Transverse colon (tissue), 4 donors: ENCODE results near the gene PRKCA. TPM values are rescaled to one million over a fixed set of nuclear protein-coding genes. Genes with fewer than 3 reads are reported as not detected.

Experiments used
- DNase-seq: peaks from one replicate; pipeline ENCODE4 v3.0.0-alpha.2; 2019
- H3K27ac ChIP-seq, 4 donors: fragments of 200-600 bp; sonication (generic); 2 replicates each; pipeline ENCODE4 v1.5.1; 2016 to 2018; ENCODE audit warnings: inconsistent platforms in 4 of 4
- H3K27me3 ChIP-seq: fragments of 200-600 bp; sonication (generic); 2 replicates; pipeline ENCODE4 v1.5.1; 2017; ENCODE audit warnings: inconsistent platforms
- H3K36me3 ChIP-seq, 4 donors: fragments of 200-600 bp; sonication (generic); 2 replicates each; pipeline ENCODE4 v1.5.1; 2017 to 2019; ENCODE audit warnings: inconsistent platforms in 4 of 4
- H3K4me1 ChIP-seq, 4 donors: fragments of 200-600 bp; sonication (generic); 2 replicates each; pipeline ENCODE4 v1.5.1; 2017 to 2020; ENCODE audit warnings: inconsistent platforms in 4 of 4
- H3K4me3 ChIP-seq, 4 donors: fragments of 200-600 bp; sonication (generic); 1 replicate in 1 of 4; 2 replicates in 3 of 4; pipeline versions ENCODE4 v1.5.1 to v1.6.1; 2017 to 2019; ENCODE audit warnings: inconsistent platforms in 4 of 4
- H3K9me3 ChIP-seq, 2 donors: fragments of 200-600 bp; sonication (generic); 2 replicates each; pipeline ENCODE4 v1.5.1; 2017 to 2019; ENCODE audit warnings: inconsistent platforms in 2 of 2
- EP300 ChIP-seq: sonication (generic); formaldehyde crosslinking; IDR thresholded peaks from one replicate; pipeline ENCODE4 v1.6.1; 2017; ENCODE audit warnings: antibody characterized with exemption, low read depth
- POLR2A ChIP-seq: fragments of 450-650 bp; IDR thresholded peaks from one replicate; pipeline ENCODE4 v1.6.1; 2016; ENCODE audit warnings: antibody characterized with exemption, mild to moderate bottlenecking, moderate library complexity
- POLR2AphosphoS5 ChIP-seq, 3 donors: sonication (generic); formaldehyde crosslinking; IDR thresholded peaks; one replicate each; pipeline ENCODE4 v1.6.1; 2016; ENCODE audit warnings: antibody characterized with exemption in 3 of 3
- WGBS, 2 donors: methylation state at CpG; one replicate each; pipeline ENCODE4 v1.1.5; 2018; ENCODE audit warnings: low coverage in 1 of 2; 5-methylcytosine and 5-hydroxymethylcytosine counted together
- in situ Hi-C, 4 donors: fragments of 200-750 bp; cut with MboI; loops; one replicate each; pipeline versions ENCODE4 v1.15.0 to v1.15.1; 2017; ENCODE audit warnings: low sequenced_read_pairs in 3 of 4, low pct_ligation_motif_present in 1 of 4, low pct_unique_long_range_greater_than_20kb in 1 of 4
- intact Hi-C: fragments of 100-400 bp; cut with DNase I; formaldehyde crosslinking; loops from one replicate; pipeline ENCODE4 v1.15.1; 2023; ENCODE audit warnings: low total_unique reads
- total RNA-seq, 4 donors: library from RNA; depleted of rRNA; stranded (reverse); fragments of >200 nt; gene quantifications; one replicate each; pipeline ENCODE4 v1.1.0, GENCODE V29; 2016
- TF ChIP-seq, protein P1 (sequence below), 5 experiments: fragments of 200-600 bp in 3 of 5; fragments of 450-650 bp in 2 of 5; sonication (generic) in 3 of 5; IDR thresholded peaks; 1 replicate in 2 of 5; 2 replicates in 3 of 5; pipeline ENCODE4 v1.5.1; 2016 to 2017; ENCODE audit warnings: antibody characterized with exemption in 5 of 5, inconsistent platforms in 3 of 5, mild to moderate bottlenecking in 2 of 5, moderate library complexity in 1 of 5

Gene PRKCA
- total RNA-seq, 4 donors from 2014 or later, result 16.1 to 49.7 (median 31.7) TPM

DNA sequence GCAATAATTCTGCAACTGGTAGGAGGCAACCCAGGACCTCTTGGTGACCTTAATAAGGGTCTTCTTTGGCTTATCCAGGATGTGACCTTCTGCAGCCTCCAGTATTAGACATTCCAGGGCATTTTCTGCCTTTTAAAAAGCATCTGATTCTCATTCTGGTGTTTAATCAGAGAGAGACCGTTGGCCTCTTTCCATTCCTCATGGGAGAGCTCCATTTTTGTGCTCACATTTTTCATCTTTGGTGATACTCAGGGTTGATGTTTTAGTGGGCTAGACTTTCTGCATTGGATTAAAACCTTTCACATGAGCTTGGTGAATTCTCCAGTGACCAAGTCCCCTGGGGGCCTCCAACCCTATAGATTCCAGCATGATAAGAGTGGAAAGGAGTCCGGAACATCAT, 382.3 kb downstream of the PRKCA start:
- H3K27ac ChIP-seq, result no peak overlapping the region
- no peak overlapping the region for H3K4me3 ChIP-seq
- intact Hi-C loops (no loop called here), in situ Hi-C loops (no loop called here)
- TF ChIP-seq, protein P1, sequence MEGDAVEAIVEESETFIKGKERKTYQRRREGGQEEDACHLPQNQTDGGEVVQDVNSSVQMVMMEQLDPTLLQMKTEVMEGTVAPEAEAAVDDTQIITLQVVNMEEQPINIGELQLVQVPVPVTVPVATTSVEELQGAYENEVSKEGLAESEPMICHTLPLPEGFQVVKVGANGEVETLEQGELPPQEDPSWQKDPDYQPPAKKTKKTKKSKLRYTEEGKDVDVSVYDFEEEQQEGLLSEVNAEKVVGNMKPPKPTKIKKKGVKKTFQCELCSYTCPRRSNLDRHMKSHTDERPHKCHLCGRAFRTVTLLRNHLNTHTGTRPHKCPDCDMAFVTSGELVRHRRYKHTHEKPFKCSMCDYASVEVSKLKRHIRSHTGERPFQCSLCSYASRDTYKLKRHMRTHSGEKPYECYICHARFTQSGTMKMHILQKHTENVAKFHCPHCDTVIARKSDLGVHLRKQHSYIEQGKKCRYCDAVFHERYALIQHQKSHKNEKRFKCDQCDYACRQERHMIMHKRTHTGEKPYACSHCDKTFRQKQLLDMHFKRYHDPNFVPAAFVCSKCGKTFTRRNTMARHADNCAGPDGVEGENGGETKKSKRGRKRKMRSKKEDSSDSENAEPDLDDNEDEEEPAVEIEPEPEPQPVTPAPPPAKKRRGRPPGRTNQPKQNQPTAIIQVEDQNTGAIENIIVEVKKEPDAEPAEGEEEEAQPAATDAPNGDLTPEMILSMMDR (IDR thresholded peaks at IDR 0.05), result no peak
- TF ChIP-seq POLR2AphosphoS5 (IDR thresholded peaks at IDR 0.05), result no peak
- DNase-seq, result no peak
- 76 to 86% methylated on average over 2 of the region's 2 CpGs for WGBS, 2 donors
- H3K4me1 ChIP-seq, result peaks cover 0 to 32% (median 6%) of the 10 kb centered on the region in 4 donors
- no peaks in the 10 kb centered on the region for H3K9me3 ChIP-seq
- H3K27me3 ChIP-seq, result no peaks in the 10 kb centered on the region
- peaks cover 0 to 6% (median 0%) of the 10 kb centered on the region in 4 donors for H3K36me3 ChIP-seq

DNA sequence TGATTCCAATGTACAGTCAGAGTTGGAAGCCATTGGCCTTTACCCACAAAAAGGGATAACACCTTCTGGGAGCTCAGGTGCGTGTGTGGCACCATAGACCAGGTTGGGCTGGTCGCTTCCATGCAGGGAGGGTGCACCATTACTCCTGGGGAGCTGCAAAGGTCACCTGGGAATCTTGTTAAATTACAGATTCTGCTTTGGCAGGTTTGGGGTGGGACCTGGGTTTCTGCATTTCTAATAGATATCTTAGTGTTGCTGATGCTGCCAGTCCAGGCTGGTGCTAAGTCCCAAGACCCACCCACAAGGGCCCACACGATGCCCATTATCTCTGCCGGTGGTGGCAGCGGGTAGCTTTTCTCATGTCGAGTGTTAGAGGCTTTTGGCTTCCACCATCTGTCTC, 384.2 kb downstream of the PRKCA start:
- H3K4me1 ChIP-seq, result peaks cover 0 to 45% (median 15%) of the 10 kb centered on the region in 4 donors
- no peak overlapping the region for H3K27ac ChIP-seq
- H3K36me3 ChIP-seq, result peaks cover 0 to 6% (median 0%) of the 10 kb centered on the region in 4 donors
- intact Hi-C loops, result no loop called here
- no peak for DNase-seq
- no peaks in the 10 kb centered on the region for H3K27me3 ChIP-seq
- WGBS, 2 donors, result 90 to 93% methylated on average over 3 to 6 of the region's 6 CpGs
- no peak overlapping the region for H3K4me3 ChIP-seq
- no peaks in the 10 kb centered on the region for H3K9me3 ChIP-seq
- TF ChIP-seq POLR2A (no peak), POLR2AphosphoS5 (IDR thresholded peaks at IDR 0.05) (no peak), EP300 (no peak)
- TF ChIP-seq, protein P1 (IDR thresholded peaks at IDR 0.05), result no peak
- in situ Hi-C loops, result no loop called here

DNA sequence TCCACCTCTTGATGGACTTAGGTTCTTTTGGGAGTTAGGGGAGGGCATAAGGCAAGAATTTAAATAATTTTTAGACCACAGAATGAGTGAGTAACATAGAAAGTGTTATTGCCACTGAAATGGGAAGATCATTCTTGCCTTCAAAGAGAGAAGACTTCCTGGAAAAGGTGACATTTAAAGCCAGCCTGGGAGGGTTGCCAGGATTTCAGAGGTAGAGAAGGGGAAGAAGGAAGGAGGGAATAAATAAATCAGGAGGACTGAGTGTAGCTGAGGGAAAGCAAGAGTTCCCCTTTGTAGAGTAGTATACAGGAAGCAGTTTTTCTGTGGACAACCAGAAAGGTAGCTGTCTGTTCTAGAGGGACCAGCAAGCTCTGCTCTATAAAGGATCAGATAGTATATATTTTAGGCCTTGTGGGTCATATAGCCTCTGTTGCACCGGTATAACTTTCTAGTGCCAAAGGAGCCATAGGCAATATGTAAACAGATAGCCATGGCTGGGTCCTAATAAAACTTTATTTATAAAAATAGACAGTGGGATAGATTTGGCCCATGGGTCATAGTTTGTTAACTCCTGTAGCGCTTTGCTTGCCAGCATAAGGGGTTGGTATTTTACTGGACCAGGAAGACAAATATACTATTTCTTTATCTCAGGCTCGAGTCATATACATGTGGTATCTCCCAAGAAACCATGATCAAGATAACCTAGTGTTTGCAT, 385.3 kb downstream of the PRKCA start:
- 35 to 59% methylated on average over 3 of the region's 3 CpGs for WGBS, 2 donors
- no peak for TF ChIP-seq POLR2A
- TF ChIP-seq, protein P1 (IDR thresholded peaks at IDR 0.05), result no peak
- TF ChIP-seq EP300, result no peak
- TF ChIP-seq POLR2AphosphoS5 (IDR thresholded peaks at IDR 0.05), result no peak
- in situ Hi-C loops, result no loop called here
- no peak overlapping the region for H3K4me3 ChIP-seq
- no peaks in the 10 kb centered on the region for H3K9me3 ChIP-seq
- peak overlapping the region; percentile 44 to 62 (median 59) for H3K27ac ChIP-seq
- H3K27me3 ChIP-seq, result no peaks in the 10 kb centered on the region
- peaks cover 0 to 50% (median 20%) of the 10 kb centered on the region in 4 donors for H3K4me1 ChIP-seq
- H3K36me3 ChIP-seq, result peaks cover 0 to 6% (median 0%) of the 10 kb centered on the region in 4 donors
- DNase-seq, result peak; percentile 58
- intact Hi-C loops, result no loop called here

DNA sequence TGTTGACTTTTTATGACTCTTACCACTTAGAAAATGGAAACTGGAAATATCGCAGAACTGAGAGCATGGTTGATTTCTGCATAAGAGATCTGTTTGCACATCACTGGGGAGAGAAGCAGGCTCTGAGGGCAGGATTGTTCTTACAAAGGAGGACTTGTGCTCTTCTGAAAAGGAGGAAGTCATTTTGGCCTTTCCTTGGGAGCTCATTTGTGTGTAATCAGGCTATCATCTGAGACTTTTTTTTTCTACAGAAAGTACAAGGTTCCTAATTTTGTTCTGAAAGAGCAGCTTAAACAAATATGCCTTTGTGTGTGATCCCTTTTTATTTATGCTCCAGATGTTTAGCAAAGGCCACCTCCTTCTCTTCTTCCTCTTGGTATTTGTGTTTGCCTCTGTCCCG, 386.8 kb downstream of the PRKCA start:
- TF ChIP-seq, protein P1 (IDR thresholded peaks at IDR 0.05), result no peak
- no peak for TF ChIP-seq EP300
- no peak for TF ChIP-seq POLR2AphosphoS5 (IDR thresholded peaks at IDR 0.05)
- no peak for TF ChIP-seq POLR2A
- H3K4me3 ChIP-seq, result no peak overlapping the region
- no peaks in the 10 kb centered on the region for H3K9me3 ChIP-seq
- no peaks in the 10 kb centered on the region for H3K27me3 ChIP-seq
- in situ Hi-C loops (no loop called here), intact Hi-C loops (no loop called here)
- H3K27ac ChIP-seq, result peak overlapping the region; percentile 52 to 63 (median 60)
- peaks cover 0 to 50% (median 20%) of the 10 kb centered on the region in 4 donors for H3K4me1 ChIP-seq
- no peak for DNase-seq
- peaks cover 0 to 6% (median 0%) of the 10 kb centered on the region in 4 donors for H3K36me3 ChIP-seq
- WGBS, 2 donors, result 27 to 39% methylated on average over 2 of the region's 2 CpGs
